Muscle layer of duodenum (tissue), 2 donors: ENCODE measurements around the gene EIF4A3.

Source experiments
- H3K27ac ChIP-seq: one replicate; pipeline ENCODE4 v1.7.0; 2013; ENCODE audit warnings: mild to moderate bottlenecking, low read length
- H3K27me3 ChIP-seq: one replicate; pipeline ENCODE4 v1.7.0; 2013; ENCODE audit warnings: low read depth, mild to moderate bottlenecking, control low read depth, low read length
- H3K36me3 ChIP-seq, 2 donors: one replicate each; pipeline ENCODE4 v1.7.0; 2013; ENCODE audit warnings: low read length in 2 of 2, control low read depth in 1 of 2, mild to moderate bottlenecking in 1 of 2; ENCODE audit not compliant: insufficient read depth in 2 of 2, control insufficient read depth in 1 of 2
- H3K4me1 ChIP-seq, 2 donors: one replicate each; pipeline ENCODE4 v1.7.0; 2013; ENCODE audit warnings: low read length in 2 of 2, mild to moderate bottlenecking in 2 of 2, control low read depth in 1 of 2, moderate library complexity in 1 of 2; ENCODE audit not compliant: insufficient read depth in 2 of 2, control insufficient read depth in 1 of 2
- H3K4me3 ChIP-seq, 2 donors: one replicate each; pipeline ENCODE4 v1.7.0; 2013; ENCODE audit warnings: low read length in 2 of 2, low read depth in 1 of 2, mild to moderate bottlenecking in 1 of 2
- H3K9me3 ChIP-seq, 2 donors: one replicate each; pipeline ENCODE4 v1.7.0; 2013; ENCODE audit warnings: low read length in 2 of 2, control low read depth in 1 of 2, mild to moderate bottlenecking in 1 of 2; ENCODE audit not compliant: control insufficient read depth in 1 of 2
- donor health status: healthy.

EIF4A3 gene

GRCh38 chr17:80147035-80147822, at the start of gene EIF4A3:
Gene EIF4A3, minus strand, starts transcription at chr17:80147128. Its CDS starts 167 bp downstream, at chr17:80146961.
- peak within 1 kb of the TSS; percentile 89 to 91 for H3K4me3 ChIP-seq
- peaks cover 13 to 26% of the 10 kb centered on the region in 2 donors for H3K4me1 ChIP-seq
- H3K36me3 ChIP-seq: peaks cover 13 to 14% of the 10 kb centered on the region in 2 donors
- peak within 1 kb of the TSS; percentile 75 for H3K27ac ChIP-seq
- no peaks in the 10 kb centered on the region for H3K27me3 ChIP-seq
- H3K9me3 ChIP-seq: no peaks in the 10 kb centered on the region

- Histone ChIP-seq H3K27me3 (no peaks in the 10 kb centered on the region), H3K9me3 (no peaks in the 10 kb centered on the region), H3K36me3 (no peaks in the 10 kb centered on the region), H3K4me1 (no peaks in the 10 kb centered on the region), H3K27ac (no peak overlapping the region), H3K4me3 (no peak overlapping the region)
Observed at GRCh38 chr17:80196652-80197051, 49.7 kb upstream of the EIF4A3 start.

GRCh38 chr17:80195671-80196529, 49.0 kb upstream of the EIF4A3 start:
- no peaks in the 10 kb centered on the region for H3K27me3 ChIP-seq
- no peaks in the 10 kb centered on the region for H3K9me3 ChIP-seq
- H3K4me1 ChIP-seq: no peaks in the 10 kb centered on the region
- no peaks in the 10 kb centered on the region for H3K36me3 ChIP-seq
- H3K27ac ChIP-seq: no peak overlapping the region
- H3K4me3 ChIP-seq: no peak overlapping the region

- no peak overlapping the region for H3K27ac ChIP-seq
- H3K36me3 ChIP-seq: no peaks in the 10 kb centered on the region
- H3K4me1 ChIP-seq: no peaks in the 10 kb centered on the region
- no peak overlapping the region for H3K4me3 ChIP-seq
- H3K27me3 ChIP-seq: no peaks in the 10 kb centered on the region
- no peaks in the 10 kb centered on the region for H3K9me3 ChIP-seq
Observed at GRCh38 chr17:80195141-80195540, 48.2 kb upstream of the EIF4A3 start.

GRCh38 chr17:80191865-80192661, 45.1 kb upstream of the EIF4A3 start:
- Histone ChIP-seq H3K9me3 (no peaks in the 10 kb centered on the region), H3K36me3 (no peaks in the 10 kb centered on the region), H3K27me3 (no peaks in the 10 kb centered on the region), H3K4me3 (no peak overlapping the region), H3K4me1 (peaks cover 0 to 7% of the 10 kb centered on the region in 2 donors), H3K27ac (no peak overlapping the region)

- Histone ChIP-seq H3K27me3 (no peaks in the 10 kb centered on the region), H3K9me3 (no peaks in the 10 kb centered on the region), H3K27ac (no peak overlapping the region), H3K4me1 (peaks cover 0 to 7% of the 10 kb centered on the region in 2 donors), H3K4me3 (no peak overlapping the region), H3K36me3 (no peaks in the 10 kb centered on the region)
Observed at GRCh38 chr17:80191192-80191591, 44.3 kb upstream of the EIF4A3 start.

- H3K27me3 ChIP-seq: no peaks in the 10 kb centered on the region
- no peaks in the 10 kb centered on the region for H3K9me3 ChIP-seq
- peaks cover 0 to 7% of the 10 kb centered on the region in 2 donors for H3K4me1 ChIP-seq
- H3K4me3 ChIP-seq: no peak overlapping the region
- H3K27ac ChIP-seq: no peak overlapping the region
- no peaks in the 10 kb centered on the region for H3K36me3 ChIP-seq
Observed at GRCh38 chr17:80190716-80191115, 43.8 kb upstream of the EIF4A3 start.

GRCh38 chr17:80189611-80190010, 42.7 kb upstream of the EIF4A3 start:
- no peak overlapping the region for H3K4me3 ChIP-seq
- no peak overlapping the region for H3K27ac ChIP-seq
- no peaks in the 10 kb centered on the region for H3K9me3 ChIP-seq
- no peaks in the 10 kb centered on the region for H3K27me3 ChIP-seq
- H3K4me1 ChIP-seq: peaks cover 0 to 7% of the 10 kb centered on the region in 2 donors
- H3K36me3 ChIP-seq: no peaks in the 10 kb centered on the region

GRCh38 chr17:80187515-80187941, 40.6 kb upstream of the EIF4A3 start:
- no peak overlapping the region for H3K27ac ChIP-seq
- peaks cover 0 to 7% of the 10 kb centered on the region in 2 donors for H3K4me1 ChIP-seq
- no peaks in the 10 kb centered on the region for H3K9me3 ChIP-seq
- H3K36me3 ChIP-seq: no peaks in the 10 kb centered on the region
- H3K4me3 ChIP-seq: peak overlapping the region; percentile 16 to 48
- no peaks in the 10 kb centered on the region for H3K27me3 ChIP-seq

GRCh38 chr17:80187090-80187489, 40.2 kb upstream of the EIF4A3 start:
- Histone ChIP-seq H3K27ac (no peak overlapping the region), H3K4me1 (peaks cover 0 to 7% of the 10 kb centered on the region in 2 donors), H3K27me3 (no peaks in the 10 kb centered on the region), H3K36me3 (no peaks in the 10 kb centered on the region), H3K9me3 (no peaks in the 10 kb centered on the region), H3K4me3 (peak overlapping the region; percentile 16 to 48)

- peaks cover 0 to 7% of the 10 kb centered on the region in 2 donors for H3K4me1 ChIP-seq
- no peaks in the 10 kb centered on the region for H3K36me3 ChIP-seq
- H3K9me3 ChIP-seq: no peaks in the 10 kb centered on the region
- no peaks in the 10 kb centered on the region for H3K27me3 ChIP-seq
- H3K4me3 ChIP-seq: no peak overlapping the region
- H3K27ac ChIP-seq: no peak overlapping the region
Observed at GRCh38 chr17:80185968-80186367, 39.0 kb upstream of the EIF4A3 start.
